ENCODE measurements around the gene SNIP1.
"Not testable (repeated sequence)": the region's sequence is repeated elsewhere in the genome, so short reads cannot be mapped to it uniquely, and the experiment has no call there.

The SNIP1 gene, protein sequence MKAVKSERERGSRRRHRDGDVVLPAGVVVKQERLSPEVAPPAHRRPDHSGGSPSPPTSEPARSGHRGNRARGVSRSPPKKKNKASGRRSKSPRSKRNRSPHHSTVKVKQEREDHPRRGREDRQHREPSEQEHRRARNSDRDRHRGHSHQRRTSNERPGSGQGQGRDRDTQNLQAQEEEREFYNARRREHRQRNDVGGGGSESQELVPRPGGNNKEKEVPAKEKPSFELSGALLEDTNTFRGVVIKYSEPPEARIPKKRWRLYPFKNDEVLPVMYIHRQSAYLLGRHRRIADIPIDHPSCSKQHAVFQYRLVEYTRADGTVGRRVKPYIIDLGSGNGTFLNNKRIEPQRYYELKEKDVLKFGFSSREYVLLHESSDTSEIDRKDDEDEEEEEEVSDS

DNA sequence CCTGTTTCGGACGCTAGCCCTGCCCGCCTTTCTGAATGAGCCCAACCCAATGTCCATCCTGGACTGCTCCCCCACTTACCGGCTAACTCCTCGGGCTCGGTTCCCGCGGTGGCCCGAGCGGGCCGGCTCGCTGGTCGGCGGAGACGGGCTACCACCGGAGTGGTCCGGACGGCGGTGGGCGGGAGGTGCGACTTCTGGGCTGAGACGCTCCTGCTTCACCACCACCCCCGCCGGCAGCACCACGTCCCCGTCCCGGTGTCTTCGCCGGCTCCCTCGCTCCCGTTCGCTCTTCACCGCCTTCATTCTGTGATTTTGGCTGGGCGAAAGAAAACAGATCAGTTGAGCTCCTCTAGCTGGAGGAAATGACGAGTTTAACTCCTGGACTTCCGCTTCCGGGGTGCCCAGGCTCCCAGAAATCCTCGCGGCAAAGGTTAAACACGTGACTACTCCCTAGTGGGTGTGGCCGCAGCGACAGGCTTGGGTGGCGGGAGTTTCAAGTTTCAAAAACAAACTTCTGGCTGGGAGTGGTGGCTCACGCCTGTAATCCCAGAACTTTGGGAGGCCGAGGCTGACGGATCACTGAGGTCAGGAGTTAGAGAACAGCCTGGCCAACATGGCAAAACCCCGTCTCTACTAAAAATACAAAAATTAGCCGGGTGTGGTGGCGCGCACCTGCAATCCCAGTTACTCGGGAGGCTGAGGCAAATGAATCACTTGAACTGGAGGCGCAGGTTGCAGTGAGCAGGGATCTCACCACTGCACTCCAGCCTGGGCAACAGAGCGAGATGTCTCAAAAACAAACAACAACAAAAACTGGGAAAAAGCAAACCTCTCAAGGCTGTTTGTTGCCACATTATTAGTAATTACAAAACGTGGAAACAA lies at the start of gene SNIP1:
TSS of gene SNIP1 (minus strand) at position 367 of the 882 bp plus-strand sequence. CDS start at position 303, 64 bp downstream.
- DNase-seq (ENCODE audit: low read depth): peak; percentile 84

DNA sequence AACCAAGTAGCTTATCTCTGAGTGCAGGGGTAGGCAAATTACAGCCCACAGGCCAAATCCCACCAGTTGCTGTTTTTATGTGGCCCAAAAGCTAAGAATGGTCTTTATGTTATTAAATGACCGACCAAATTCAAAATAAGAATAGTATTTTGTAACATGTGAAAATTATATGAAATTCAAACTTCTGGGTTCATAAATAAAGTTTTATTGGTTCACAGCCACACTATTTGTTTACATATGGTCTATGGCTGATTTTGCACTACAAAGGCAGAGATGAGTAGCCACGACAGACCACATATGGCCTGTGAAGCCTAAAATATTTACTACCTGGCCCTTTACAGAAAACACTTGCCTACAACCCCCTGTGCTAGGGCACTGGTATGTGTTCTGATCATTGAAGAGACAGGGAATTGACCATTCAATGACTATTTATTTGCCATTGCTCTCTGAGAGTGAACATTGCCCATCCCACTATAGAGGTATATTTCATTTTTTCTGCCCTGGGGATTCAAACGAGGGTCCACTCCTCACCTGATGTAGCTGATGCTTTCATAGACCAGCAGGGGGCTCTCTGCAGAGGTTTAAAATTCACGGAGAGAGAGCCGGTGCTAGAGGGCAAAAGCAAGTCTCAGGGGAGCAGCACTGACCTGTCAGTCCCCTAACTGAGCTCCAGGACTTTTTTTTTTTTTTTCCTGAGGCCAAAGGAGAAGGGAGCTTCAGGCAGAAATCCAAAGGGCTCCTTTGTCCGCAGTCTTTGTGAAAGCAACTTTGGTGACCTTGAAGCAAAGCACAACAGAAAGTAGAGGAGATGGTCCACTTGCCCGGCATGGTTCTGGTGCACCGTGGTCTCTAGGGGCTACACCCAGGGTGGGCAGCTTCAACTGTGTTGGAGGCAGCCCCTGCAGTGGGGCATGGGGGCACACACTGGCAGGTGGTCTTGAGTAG lies 48.9 kb upstream of the SNIP1 start:
- peak; percentile 12 for DNase-seq (ENCODE audit: low read depth)

DNA sequence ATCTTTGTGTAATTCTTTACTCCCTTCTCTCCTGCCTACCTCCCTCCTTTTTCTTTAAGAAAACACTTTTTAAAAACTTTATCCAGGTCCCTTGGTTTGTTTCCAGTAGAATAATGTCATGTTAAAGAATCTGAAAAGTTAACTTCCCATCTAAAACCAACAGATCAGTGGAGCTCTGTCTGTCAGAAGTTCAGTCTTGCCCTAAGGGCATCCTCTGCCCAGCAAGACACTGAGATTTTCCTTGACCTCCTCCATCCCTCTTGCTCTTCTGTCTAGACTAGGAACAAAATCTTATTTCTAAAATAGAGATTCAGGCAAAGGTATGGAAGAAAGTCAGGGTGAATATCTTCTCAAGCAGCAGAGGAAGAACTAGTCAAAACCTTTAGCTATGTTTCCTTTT lies 47.3 kb upstream of the SNIP1 start:
- DNase-seq (ENCODE audit: low read depth): no peak

DNA sequence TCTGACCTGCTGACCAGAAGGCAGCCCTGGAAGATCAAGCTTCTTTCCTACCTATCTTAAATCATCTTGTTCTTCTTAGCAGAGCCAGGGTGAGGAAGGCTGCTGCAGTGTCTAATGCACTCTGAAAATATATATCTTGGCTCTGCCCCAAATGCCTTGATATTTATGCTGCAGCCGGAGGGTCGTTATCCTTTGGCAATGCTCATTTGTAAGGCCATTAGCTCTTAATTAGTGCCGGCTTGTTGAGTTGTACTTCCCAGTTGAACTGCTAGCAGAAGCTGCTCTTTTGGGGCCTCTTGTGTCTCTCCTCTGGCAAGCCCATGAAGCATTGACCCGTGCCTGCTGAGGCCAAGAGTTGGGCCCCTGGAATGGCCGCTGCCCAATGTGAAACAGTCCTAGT lies 45.8 kb upstream of the SNIP1 start:
- DNase-seq (ENCODE audit: low read depth): no peak

DNA sequence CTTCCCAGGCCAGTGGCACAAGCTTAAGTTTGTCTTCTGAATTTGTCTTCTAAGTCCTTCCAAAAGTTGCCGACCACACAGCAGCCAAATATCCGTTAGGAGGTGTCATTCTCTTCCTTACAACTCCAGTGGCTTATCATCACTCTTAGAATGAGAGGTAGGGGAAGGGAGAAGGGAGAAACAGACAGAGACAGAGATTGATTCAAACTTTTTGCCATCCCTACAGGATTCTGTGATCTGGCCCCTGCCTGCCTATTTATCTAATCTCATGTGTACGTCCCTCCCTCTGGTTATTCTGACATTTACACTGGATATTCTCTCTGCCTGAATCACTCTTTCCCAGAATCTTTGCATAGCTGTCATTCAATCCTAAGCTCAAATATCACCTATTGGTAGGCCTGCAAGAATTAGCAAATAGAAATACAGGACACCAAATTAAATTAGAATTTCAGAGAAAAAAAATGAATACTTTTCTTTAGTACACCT lies 42.1 kb upstream of the SNIP1 start:
- DNase-seq (ENCODE audit: low read depth): no peak

DNA sequence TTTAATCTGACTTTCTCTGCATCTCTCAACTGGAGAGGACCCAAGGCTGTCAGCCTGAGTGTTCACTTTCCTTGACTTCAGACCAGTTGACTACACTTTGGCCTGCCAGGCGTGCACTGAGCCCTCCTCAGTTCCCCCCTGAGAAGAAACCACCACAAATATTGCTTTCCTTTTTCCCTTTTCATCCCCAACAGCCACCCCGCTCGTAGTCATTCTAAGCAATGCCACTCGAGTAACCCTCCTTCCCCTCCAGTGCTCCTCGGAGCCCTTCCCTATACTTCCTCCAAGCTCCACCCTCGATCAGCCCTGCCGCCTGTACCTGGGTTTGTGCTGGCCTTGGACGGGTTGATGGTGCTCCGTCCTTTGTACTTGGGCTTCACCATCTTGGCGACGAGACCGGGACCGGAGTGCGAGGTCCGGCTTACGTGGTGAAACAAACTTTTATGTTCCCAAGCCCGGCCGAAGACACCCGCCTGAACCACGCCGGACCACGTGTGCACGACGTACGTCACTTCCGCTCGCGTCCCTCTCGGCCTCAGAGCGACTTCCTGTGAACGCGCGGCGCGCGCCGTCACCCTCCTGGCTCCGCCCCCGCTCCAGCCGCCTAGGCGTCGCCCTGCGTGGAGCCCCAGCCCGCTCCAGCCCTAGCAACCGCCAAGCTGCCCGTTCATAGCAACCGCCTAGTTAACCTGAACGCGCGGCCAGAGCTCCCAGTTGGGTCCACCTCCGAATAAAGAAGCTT lies 41.5 kb upstream of the SNIP1 start, which contains the start of gene GNL2:
TSS of gene GNL2 (minus strand) at position 498 of the 742 bp plus-strand sequence. CDS start at position 383, 115 bp downstream.
- peak; percentile 97 for DNase-seq (ENCODE audit: low read depth)

DNA sequence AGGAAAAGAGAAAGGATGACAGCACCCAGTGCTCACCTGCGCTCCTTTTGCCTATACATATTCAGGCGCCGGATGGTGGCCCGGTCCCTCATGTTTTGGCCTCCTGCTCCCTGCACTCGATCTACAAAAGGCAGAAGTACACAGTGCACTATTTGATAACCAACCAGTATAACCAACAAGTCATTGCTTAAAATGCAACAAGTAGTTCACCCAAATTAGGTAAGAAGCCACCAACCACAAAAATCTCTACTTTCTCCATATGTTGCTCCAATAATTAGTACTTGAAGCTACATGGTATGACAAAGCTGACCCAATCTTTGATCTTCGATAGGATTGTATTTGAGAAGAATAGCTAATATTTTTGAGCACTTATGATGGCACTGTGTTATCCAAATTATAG lies 39.6 kb upstream of the SNIP1 start:
- no peak for DNase-seq (ENCODE audit: low read depth)

DNA sequence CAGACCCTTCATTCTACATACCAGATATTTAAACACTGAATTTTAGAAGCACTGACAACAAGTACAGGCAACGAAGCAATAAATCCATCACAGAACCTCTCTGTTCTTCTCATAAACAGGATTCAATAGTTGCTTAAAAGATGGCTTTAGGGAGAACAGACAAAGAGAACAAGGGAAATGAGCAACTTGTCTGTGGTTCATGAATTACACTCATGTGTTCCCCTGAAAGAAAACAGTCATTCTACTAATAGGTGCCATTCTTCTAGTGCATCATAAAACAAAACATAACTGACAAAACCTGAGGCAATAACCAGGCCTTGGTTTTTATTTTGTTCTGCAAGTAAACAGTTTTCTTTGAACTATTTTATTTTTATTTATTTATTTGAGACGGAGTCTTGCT lies 34.8 kb upstream of the SNIP1 start:
- DNase-seq (ENCODE audit: low read depth): no peak

DNA sequence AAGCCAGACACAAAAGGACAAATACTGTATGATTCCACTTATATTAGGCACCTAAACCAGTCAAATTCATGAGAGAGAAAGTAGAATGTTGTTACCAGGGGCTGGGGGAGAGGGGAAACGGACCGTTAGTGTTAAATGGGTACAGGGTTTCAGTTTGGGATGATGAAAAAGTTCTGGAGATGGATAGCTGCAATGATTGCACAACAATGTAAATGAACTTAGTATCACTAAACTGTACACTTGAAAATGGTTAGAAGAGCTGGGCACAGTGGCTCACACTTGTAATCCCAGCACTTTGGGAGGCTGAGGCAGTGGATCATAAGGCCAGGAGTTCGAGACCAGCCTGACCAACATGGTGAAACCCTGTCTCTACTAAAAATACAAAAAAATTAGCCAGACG lies 30.5 kb upstream of the SNIP1 start:
- DNase-seq (ENCODE audit: low read depth): not testable (repeated sequence)

DNA sequence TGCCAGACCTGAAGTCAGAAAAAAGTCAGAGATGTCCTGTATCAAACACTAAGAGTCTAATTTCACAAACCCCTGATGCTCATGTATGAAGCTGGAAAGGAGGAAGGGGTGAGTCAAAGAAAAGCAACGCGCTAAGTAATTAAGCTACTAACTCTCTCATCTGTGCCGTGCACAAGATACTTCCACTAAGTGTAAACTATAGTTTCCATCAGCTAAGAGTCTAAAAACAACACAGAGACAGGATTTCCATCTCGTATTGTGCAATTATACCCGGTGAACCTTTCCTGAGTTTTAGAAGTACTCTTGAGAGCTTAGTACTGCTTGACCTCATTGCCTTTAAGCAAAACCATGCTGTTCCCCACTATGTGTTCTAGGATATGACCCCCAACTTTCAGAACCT lies 21.6 kb upstream of the SNIP1 start:
- DNase-seq (ENCODE audit: low read depth): no peak

DNA sequence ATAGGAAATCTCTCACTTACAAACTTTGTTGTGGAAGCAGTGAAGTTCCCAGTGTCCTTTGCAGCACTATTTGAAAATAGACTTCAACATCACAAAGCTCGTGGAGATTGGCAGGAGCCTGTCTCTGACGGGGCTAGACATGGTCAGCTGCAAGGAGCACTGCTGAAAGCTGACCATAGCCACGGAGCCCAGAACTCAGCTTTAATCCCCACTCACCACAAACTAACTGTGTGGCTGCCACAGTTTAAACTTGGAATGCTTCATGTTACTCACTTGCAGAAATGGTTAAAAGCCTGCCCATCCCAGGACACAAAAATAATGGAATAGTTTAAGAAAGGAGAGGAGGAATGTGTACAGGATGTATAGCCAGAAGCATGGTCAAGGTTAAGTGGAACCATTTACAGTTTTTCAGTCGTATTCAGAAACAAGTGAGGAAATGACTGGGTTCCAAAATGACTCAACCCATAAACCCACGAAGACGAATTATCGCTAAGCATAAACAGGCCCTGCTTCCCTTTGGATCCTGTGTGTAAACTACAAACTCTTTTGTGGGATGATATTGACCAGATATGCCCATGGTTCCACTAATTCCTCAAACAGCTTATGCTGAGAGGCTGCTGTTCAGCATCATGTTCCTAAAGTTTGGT lies 20.9 kb upstream of the SNIP1 start:
- DNase-seq (ENCODE audit: low read depth): no peak

DNA sequence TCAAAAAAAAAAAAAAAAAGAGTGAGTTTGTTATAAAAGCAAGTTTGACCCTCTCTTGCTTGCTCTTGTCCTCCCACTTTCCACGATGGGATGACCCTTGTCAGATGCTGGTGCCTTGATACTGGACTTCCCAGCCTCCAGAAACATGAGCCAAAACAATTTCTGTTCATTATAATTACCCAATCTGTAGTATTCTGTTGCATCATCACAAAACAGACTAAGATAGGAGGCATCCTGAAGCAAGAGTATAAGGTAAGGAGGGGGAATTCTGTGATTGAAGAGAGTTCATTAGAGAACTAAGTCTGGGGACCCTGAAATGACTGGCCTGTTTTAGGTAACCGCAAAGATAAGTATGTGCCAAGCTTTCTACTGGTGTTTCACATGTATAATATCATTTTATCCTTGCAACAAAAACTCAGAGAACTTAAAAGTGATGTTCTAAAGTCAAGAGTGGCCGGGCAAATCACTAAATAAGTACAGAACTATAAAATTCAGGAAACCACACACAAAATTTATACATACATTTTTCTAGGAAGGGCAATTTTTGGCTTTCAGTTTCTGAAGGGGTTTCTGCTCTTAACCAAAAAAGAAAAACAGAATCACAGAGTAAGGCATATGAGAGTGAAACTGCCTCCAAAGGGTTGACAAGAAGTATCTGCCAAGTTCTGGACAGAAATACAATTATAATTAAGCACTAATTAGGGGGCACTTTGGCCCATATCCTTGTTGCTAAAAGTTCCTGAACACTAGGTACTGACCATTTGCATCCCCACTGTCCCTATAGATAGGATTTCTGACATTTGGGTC lies 16.6 kb upstream of the SNIP1 start:
- DNase-seq (ENCODE audit: low read depth): no peak

DNA sequence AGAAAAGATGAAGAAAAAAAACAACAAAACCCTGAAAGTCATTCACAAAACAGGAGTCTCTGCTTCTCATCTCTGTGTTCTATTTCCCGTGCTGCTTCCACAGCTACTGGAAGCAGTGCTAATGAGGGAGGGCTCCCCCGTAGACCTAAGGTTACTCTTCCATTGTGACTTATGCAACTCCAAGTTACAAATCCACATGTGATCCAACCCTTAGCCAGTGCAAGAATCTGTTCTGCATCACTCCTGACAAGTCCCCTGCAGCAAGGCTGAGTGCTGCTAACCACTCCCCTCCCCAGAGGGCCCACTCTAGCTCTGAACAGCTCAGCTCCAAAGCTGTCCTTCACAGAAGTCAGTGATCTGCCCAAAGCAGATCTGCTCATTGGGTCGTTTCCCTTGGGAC lies 12.9 kb upstream of the SNIP1 start:
- DNase-seq (ENCODE audit: low read depth): no peak

DNA sequence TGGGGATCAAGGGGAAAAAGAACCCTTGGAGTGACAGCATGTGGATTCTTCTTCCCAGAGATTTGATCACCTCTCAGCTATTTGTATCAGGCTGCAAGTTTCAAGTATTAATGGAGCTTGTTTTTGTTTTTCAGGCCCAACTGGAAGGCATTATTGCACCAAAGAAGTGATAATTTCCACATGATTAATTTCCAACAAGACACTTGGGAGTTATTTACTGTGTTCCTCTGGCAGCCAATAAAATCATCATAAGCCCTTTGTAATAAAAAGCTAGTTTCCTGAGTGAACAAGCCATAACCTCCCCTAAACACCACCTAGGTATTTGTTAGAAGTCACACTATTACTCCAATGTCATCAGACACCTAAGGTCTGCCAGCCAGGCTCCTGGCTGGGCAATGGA lies 10.8 kb upstream of the SNIP1 start:
- DNase-seq (ENCODE audit: low read depth): no peak

DNA sequence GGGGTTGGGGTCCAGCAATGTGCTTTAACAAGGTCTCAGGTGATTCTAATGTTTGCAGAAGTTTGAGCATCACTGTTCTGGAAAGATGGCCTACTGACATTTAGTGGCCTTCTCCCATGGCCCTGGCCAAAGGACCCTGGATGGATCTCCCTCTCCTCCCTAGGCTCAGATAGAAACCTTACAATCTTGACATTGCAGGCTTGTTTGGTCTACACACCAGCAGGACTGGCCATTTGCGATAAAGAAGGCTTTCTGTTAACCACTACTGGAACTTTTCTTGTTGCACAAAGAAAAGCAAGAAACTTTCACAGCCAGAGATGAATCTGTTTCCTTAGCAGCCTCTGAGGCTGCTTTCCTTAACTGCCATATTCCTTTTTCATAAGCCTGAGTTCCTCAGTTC lies 8.9 kb upstream of the SNIP1 start:
- no peak for DNase-seq (ENCODE audit: low read depth)

DNA sequence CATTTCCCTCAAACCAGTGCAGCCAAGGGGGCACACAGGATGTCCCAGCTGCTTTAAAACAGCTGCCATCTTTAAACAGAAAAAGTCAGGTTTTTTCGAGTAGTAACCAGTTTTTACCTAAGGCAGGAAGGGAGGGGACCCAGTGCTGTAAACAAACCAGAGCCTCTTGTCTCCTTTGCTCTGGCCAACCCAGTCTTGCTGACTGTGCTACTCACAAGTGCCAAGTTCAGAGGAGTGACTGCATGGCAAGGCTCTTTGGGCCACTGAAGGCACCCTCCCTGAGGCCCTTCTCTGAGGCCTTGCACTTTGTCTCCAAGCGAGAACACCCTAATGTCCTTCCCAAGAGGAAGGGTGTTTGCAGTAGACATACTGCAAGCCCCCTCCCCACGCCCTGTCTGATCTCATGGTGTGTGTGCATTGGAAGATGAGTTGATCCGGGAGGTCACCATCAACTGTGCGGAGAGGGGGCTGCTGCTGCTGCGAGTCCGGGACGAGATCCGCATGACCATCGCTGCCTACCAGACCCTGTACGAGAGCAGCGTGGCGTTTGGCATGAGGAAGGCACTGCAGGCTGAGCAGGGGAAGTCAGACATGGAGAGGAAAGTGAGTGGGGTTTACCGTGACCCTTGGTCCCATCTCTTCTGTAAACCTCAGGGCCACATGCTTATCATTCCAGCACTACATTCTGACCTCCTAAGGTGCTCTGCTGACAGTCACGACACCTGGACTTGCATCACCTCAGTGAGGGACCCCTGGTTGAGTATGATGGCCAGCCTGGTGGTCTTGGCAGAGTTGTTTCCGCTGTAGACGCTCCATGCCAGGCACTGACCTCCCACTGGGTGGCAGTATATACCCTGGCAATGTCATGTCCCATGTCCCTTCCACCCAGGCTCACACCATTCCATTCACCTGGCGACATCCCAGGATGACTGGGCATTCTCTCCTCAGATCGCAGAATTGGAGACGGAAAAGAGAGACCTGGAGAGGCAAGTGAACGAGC lies 7.3 kb upstream of the SNIP1 start:
- peak; percentile 20 for DNase-seq (ENCODE audit: low read depth)

DNA sequence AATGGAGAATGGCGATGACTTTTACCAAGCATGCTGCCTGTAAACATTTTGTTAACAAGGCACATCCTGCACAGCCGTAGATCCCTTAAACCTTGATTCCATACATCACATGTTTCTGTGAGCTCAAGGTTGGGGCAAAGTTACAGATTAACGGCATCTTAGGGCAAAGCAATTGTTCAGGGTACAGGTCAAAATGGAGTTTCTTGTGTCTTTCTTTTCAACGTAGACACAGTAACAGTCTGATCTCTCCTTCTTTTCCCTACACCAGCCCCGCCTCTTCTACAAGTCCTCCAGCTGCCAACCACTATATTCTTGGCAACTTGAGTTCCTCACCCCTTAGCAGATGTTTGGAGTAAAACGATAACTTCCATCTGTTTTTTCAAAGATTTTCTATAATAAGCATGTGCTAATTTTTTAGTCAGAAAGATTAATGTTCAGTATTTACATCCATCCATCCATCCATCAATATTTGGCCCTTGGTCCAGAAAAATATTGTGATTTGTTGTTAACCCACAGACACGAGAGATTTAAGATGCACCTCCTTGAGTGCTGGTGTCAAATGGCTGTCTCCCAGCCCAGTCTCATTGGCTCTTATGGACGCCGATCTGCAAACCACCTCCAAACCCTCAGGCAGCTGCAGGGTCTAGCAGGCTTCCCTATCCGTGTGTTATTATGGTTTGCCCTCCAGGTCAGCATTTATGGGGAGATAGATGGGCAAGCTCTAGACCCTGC lies 6.5 kb upstream of the SNIP1 start:
- no peak for DNase-seq (ENCODE audit: low read depth)

DNA sequence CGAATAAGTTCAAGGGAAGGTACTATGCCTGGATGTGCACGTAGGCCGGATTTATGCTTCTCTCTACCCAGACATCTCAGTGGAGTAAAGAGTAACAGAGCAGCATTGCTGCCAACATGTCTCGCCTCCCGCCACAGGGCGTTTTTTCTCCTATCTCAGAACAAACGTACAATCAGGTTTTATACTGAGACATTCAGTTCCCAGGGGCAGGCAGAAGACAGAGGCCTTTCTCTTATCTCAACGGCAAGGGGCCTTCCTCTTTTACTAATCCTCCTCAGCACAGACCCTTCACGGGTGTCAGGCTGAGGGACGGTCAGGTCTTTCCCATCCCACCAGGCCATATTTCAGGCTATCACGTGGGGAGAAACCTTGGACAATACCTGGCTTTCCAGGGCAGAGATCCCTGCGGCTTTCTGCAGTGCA lies 5.9 kb upstream of the SNIP1 start:
- DNase-seq (ENCODE audit: low read depth): not testable (repeated sequence)

Data from activated T-cell treated with anti-CD3 and anti-CD28 coated beads for 48 hours (primary cell).